Prostate gland (tissue), 2 donors: ENCODE results near the gene HOXA5.

ENCODE experiments used
- POLR2A ChIP-seq: fragments of 450-650 bp; IDR thresholded peaks from one replicate; pipeline ENCODE4 v1.6.1; 2016; ENCODE audit warnings: antibody characterized with exemption, mild to moderate bottlenecking
- POLR2AphosphoS5 ChIP-seq: sonication (generic); formaldehyde crosslinking; IDR thresholded peaks from one replicate; pipeline ENCODE4 v1.6.1; 2017; ENCODE audit warnings: antibody characterized with exemption
- TF ChIP-seq, protein P1 (sequence below), 4 experiments: fragments of 200-600 bp in 2 of 4; fragments of 450-650 bp in 2 of 4; sonication (generic) in 2 of 4; IDR thresholded peaks; 1 replicate in 3 of 4; 2 replicates in 1 of 4; pipeline ENCODE4 v1.5.1; 2016 to 2019; ENCODE audit warnings: antibody characterized with exemption in 4 of 4, mild to moderate bottlenecking in 2 of 4, moderate library complexity in 2 of 4

DNA sequence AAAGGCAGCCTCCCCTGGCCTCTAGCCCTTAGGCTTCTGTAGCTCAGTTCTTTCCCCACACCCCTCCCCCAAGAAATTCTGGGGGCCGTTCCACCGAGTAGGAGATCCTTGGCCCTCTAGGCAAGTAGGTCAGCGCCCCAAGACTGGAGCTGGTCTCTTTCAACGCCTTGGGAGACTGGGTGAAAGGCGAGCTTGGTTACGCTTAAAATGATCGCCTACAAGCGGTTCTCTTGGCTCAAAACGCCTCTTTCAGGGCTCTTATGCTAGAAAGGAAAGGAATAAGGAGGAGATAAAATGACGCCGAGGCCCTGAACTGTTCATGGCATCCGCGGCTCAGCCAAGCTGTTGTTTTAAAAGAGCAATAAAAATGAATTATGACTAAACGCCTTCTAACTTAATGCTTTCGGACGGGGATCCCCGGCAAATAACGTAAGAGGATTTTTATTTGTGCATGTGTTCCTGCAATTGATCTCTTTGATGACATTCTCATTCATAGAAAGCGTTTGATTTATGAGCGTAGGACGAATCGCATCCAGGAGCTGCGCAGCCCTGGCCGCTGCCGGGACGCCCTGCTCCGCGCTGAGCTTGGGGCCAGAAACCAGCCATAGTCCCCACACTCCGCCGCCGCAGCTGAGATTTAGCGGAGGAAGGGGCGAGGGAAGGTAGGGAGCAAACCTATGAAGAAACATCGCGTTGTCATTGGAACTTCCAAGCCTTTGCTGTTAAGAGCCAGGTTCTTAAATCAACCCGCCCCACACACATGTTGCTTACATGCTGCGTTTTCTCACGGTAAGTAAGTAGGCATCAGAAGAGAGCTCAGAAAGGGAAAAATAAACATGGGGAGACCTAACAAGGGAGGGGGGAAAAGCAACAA lies 44.7 kb downstream of the HOXA5 start:
- TF ChIP-seq, protein P1, sequence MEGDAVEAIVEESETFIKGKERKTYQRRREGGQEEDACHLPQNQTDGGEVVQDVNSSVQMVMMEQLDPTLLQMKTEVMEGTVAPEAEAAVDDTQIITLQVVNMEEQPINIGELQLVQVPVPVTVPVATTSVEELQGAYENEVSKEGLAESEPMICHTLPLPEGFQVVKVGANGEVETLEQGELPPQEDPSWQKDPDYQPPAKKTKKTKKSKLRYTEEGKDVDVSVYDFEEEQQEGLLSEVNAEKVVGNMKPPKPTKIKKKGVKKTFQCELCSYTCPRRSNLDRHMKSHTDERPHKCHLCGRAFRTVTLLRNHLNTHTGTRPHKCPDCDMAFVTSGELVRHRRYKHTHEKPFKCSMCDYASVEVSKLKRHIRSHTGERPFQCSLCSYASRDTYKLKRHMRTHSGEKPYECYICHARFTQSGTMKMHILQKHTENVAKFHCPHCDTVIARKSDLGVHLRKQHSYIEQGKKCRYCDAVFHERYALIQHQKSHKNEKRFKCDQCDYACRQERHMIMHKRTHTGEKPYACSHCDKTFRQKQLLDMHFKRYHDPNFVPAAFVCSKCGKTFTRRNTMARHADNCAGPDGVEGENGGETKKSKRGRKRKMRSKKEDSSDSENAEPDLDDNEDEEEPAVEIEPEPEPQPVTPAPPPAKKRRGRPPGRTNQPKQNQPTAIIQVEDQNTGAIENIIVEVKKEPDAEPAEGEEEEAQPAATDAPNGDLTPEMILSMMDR (IDR thresholded peaks at IDR 0.05): no peak
- TF ChIP-seq POLR2A (peak; percentile 14), POLR2AphosphoS5 (peak; percentile 77)
